Keratinocyte (primary cell): Measurements from ENCODE around the gene MIPOL1. TPM values are rescaled to one million over a fixed set of nuclear protein-coding genes. Genes with fewer than 3 reads are reported as not detected.
"Not testable (repeated sequence)": the region's sequence is repeated elsewhere in the genome, so short reads cannot be mapped to it uniquely, and the experiment has no call there.

Experiments
- DNase-seq: peaks from one replicate; pipeline ENCODE4 v3.0.0-alpha.2; 2011; ENCODE audit warnings: low read depth, missing footprints, low spot score
- FAIRE-seq: peaks from 2 replicates; lab custom pipeline; 2011; peaks lifted over from hg19 to GRCh38; lab: Jason Lieb, UNC
- H2AFZ ChIP-seq: 2 replicates; pipeline ENCODE4 v1.6.0; 2012; ENCODE audit warnings: low read length, control low read depth, inconsistent platforms; ENCODE audit not compliant: control insufficient read depth
- H3K27ac ChIP-seq: 2 replicates; pipeline ENCODE4 v1.5.1; 2011; ENCODE audit warnings: low read length; ENCODE audit not compliant: control insufficient read depth, insufficient read depth
- H3K27me3 ChIP-seq: 3 replicates; pipeline ENCODE4 v1.6.0; 2011; ENCODE audit warnings: low read length; ENCODE audit not compliant: control insufficient read depth, insufficient read depth; ENCODE audit errors: extremely low read depth
- H3K36me3 ChIP-seq, 2 experiments: 2 replicates in 1 of 2; 3 replicates in 1 of 2; pipeline ENCODE4 v1.5.1; 2011; ENCODE audit warnings: low read length in 2 of 2, mild to moderate bottlenecking in 1 of 2; ENCODE audit not compliant: control insufficient read depth in 2 of 2, insufficient read depth in 2 of 2; ENCODE audit errors: extremely low read depth in 1 of 2
- H3K4me1 ChIP-seq: 3 replicates; pipeline ENCODE4 v1.5.1; 2011; ENCODE audit warnings: low read length; ENCODE audit not compliant: control insufficient read depth, insufficient read depth; ENCODE audit errors: extremely low read depth
- H3K4me2 ChIP-seq: 3 replicates; pipeline ENCODE4 v1.6.0; 2011; ENCODE audit warnings: low read depth, low read length; ENCODE audit not compliant: control insufficient read depth, insufficient read depth; ENCODE audit errors: extremely low read depth
- H3K4me3 ChIP-seq, 3 experiments: fragments of 200-600 bp in 1 of 3; sonication (generic) in 1 of 3; 2 replicates in 2 of 3; 3 replicates in 1 of 3; pipeline ENCODE4 v1.5.1; 2011 to 2016; ENCODE audit warnings: low read length in 3 of 3, mild to moderate bottlenecking in 3 of 3, control low read depth in 2 of 3, inconsistent platforms in 1 of 3, low read depth in 1 of 3, mixed read lengths in 1 of 3, mixed run types in 1 of 3, moderate library complexity in 1 of 3; ENCODE audit not compliant: control insufficient read depth in 2 of 3, insufficient read depth in 2 of 3; ENCODE audit errors: extremely low read depth in 1 of 3
- H3K79me2 ChIP-seq: 2 replicates; pipeline ENCODE4 v1.6.0; 2012; ENCODE audit warnings: low read length; ENCODE audit not compliant: control insufficient read depth, insufficient read depth
- H3K9ac ChIP-seq: 3 replicates; pipeline ENCODE4 v1.6.0; 2011; ENCODE audit warnings: low read length; ENCODE audit not compliant: control insufficient read depth, insufficient read depth; ENCODE audit errors: extremely low read depth
- H3K9me1 ChIP-seq: 3 replicates; pipeline ENCODE4 v1.6.0; 2011; ENCODE audit warnings: low read length; ENCODE audit not compliant: control insufficient read depth, insufficient read depth; ENCODE audit errors: extremely low read depth
- H3K9me3 ChIP-seq: 2 replicates; pipeline ENCODE4 v1.5.1; 2012; ENCODE audit warnings: low read depth, low read length; ENCODE audit not compliant: control insufficient read depth
- H4K20me1 ChIP-seq: 3 replicates; pipeline ENCODE4 v1.6.0; 2011; ENCODE audit warnings: low read length; ENCODE audit not compliant: control insufficient read depth, insufficient read depth; ENCODE audit errors: extremely low read depth
- CTCF ChIP-seq, 3 experiments: IDR thresholded peaks in 1 of 3; conservative IDR thresholded peaks in 1 of 3; optimal IDR thresholded peaks in 1 of 3; 2 replicates in 2 of 3; 3 replicates in 1 of 3; pipeline versions ENCODE3 to v1.5.1; 2011; ENCODE audit warnings: low read length in 3 of 3, mild to moderate bottlenecking in 3 of 3, moderate library complexity in 2 of 3, control low read depth in 1 of 3, inconsistent platforms in 1 of 3; ENCODE audit not compliant: insufficient read depth in 2 of 3; ENCODE audit errors: extremely low read depth in 1 of 3
- EZH2 ChIP-seq: IDR thresholded peaks from one replicate; pipeline ENCODE4 v1.6.1; 2012; ENCODE audit warnings: inconsistent platforms, mild to moderate bottlenecking, low read length, moderate library complexity
- dilution Hi-C: fragments of 300-500 bp; cut with MboI; formaldehyde crosslinking; loops from one replicate; pipeline ENCODE4 v1.7.0; 2020; ENCODE audit warnings: low sequenced_read_pairs; ENCODE audit not compliant: extremely low pct_ligation_motif_present
- polyA plus RNA-seq, 5 experiments: library from polyadenylated mRNA; depleted of rRNA in 3 of 5; stranded (reverse) in 3 of 5; stranded (forward) in 1 of 5; unstranded in 1 of 5; fragments of >200 nt; gene quantifications; 1 replicate in 1 of 5; 2 replicates in 3 of 5; 3 replicates in 1 of 5; pipeline versions ENCODE4 v1.2.1 to v1.2.3, GENCODE V29; 2011 to 2012; ENCODE audit warnings: missing spikeins in 2 of 5, low read depth in 1 of 5, low replicate concordance in 1 of 5

MIPOL1 gene
- polyA plus RNA-seq, 1 donor (not counting 4 experiments of a cell fraction or from before 2014, with no cell fraction given), result 10.9 TPM

GRCh38 chr14:37181441-37181840 is 16.3 kb upstream of the MIPOL1 start:
- no peaks in the 10 kb centered on the region for H3K9me3 ChIP-seq
- no peak for FAIRE-seq
- TF ChIP-seq EZH2, result no peak
- DNase-seq, result no peak
- dilution Hi-C loops, result no loop called here
- H3K4me1 ChIP-seq, result no peaks in the 10 kb centered on the region
- H3K4me2 ChIP-seq, result no peak overlapping the region
- no peak overlapping the region for H3K9ac ChIP-seq
- H3K27ac ChIP-seq, result no peak overlapping the region
- H2AFZ ChIP-seq, result no peak overlapping the region
- H3K79me2 ChIP-seq, result no peaks in the 10 kb centered on the region
- no peaks in the 10 kb centered on the region for H3K9me1 ChIP-seq
- H3K36me3 ChIP-seq, result no peaks in the 10 kb centered on the region
- H3K4me3 ChIP-seq, result no peak overlapping the region
- H3K27me3 ChIP-seq, result no peaks in the 10 kb centered on the region
- no peaks in the 10 kb centered on the region for H4K20me1 ChIP-seq

GRCh38 chr14:37184520-37184919 is 13.2 kb upstream of the MIPOL1 start:
- H3K4me3 ChIP-seq, H3K9ac ChIP-seq, H3K79me2 ChIP-seq, H2AFZ ChIP-seq, FAIRE-seq, H3K9me3 ChIP-seq, H3K27ac ChIP-seq, H3K27me3 ChIP-seq, H3K4me2 ChIP-seq, H3K9me1 ChIP-seq, DNase-seq, H4K20me1 ChIP-seq, H3K4me1 ChIP-seq, H3K36me3 ChIP-seq, dilution Hi-C loops: not testable (repeated sequence)

GRCh38 chr14:37185670-37186069 is 12.1 kb upstream of the MIPOL1 start:
- Histone ChIP-seq H3K27me3 (no peaks in the 10 kb centered on the region), H3K9me3 (no peaks in the 10 kb centered on the region), H4K20me1 (no peaks in the 10 kb centered on the region), H3K4me2 (no peak overlapping the region), H3K36me3 (no peaks in the 10 kb centered on the region), H3K9ac (no peak overlapping the region), H3K4me1 (no peaks in the 10 kb centered on the region), H3K9me1 (no peaks in the 10 kb centered on the region), H3K79me2 (no peaks in the 10 kb centered on the region), H3K27ac (no peak overlapping the region), H2AFZ (no peak overlapping the region), H3K4me3 (no peak overlapping the region)
- TF ChIP-seq EZH2 (no peak), CTCF (optimal IDR thresholded peaks at IDR 0.05 in 1 of 3, IDR thresholded peaks at IDR 0.05 in 1 of 3, conservative IDR thresholded peaks at IDR 0.05 in 1 of 3; ENCODE audit: extremely low read depth in 1 of 3, insufficient read depth in 2 of 3, low read length in 3 of 3) (no peak)
- FAIRE-seq (no peak), DNase-seq (no peak)
- dilution Hi-C loops, result no loop called here
